ENCODE data around the gene FDX1. TPM values are rescaled to one million over a fixed set of nuclear protein-coding genes. Genes with fewer than 3 reads are reported as not detected.
"Not testable (repeated sequence)": the region's sequence is repeated elsewhere in the genome, so short reads cannot be mapped to it uniquely, and the experiment has no call there.

Gene FDX1
- total RNA-seq, 1 experiment from 2014 or later, result 9.1 TPM

DNA sequence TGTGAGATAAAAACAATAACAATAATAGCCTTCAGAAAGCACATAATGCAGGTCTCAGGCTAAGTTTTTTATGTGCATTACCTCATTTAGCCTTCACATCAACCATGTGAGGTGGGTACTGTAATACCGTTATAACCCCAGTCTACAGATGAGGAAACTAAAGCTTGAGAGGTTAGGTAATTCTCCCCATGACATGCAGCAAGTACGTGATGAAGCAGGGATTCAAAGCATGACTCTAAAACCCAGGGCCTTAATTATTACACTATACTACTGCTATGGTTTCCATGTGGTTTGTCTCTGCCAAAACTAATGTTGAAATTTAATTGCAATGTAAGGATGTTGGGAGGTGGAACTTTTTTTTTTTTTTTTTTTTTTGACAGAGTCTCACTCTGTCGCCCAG is 37.7 kb upstream of the FDX1 start:
- intact Hi-C loops (cut with micrococcal nuclease; ENCODE audit: unreplicated experiment), result no loop called here
- H3K27ac Mint-ChIP-seq (ENCODE audit: unreplicated experiment), result no peak overlapping the region
- no TSS peak for BruUV-seq (replicated peaks)
- peaks cover 5% of the 10 kb centered on the region for H3K9me3 Mint-ChIP-seq (ENCODE audit: low read depth, unreplicated experiment)
- no peaks in the 10 kb centered on the region for H3K4me1 Mint-ChIP-seq (ENCODE audit: low read depth, unreplicated experiment)
- H3K27me3 Mint-ChIP-seq (ENCODE audit: unreplicated experiment), result no peaks in the 10 kb centered on the region
- DNase-seq, result no peak
- H3K36me3 Mint-ChIP-seq (ENCODE audit: insufficient read depth, unreplicated experiment), result no peaks in the 10 kb centered on the region
- H3K4me3 Mint-ChIP-seq (ENCODE audit: low read depth, unreplicated experiment), result no peak overlapping the region
- TF ChIP-seq CTCF (IDR thresholded peaks at IDR 0.05; ENCODE audit: unreplicated experiment), result no peak
- CTCF ChIA-PET, result interaction anchor here (0.5 kb wide), 1 partner anchor 247 kb away, joined by 3 read pairs; no protein-coding TSS in a partner anchor

GRCh38 chr11:110397668-110398286 is 32.0 kb upstream of the FDX1 start:
- BruUV-seq (replicated peaks); H3K36me3 Mint-ChIP-seq (ENCODE audit: insufficient read depth, unreplicated experiment); H3K27me3 Mint-ChIP-seq (ENCODE audit: unreplicated experiment); H3K4me1 Mint-ChIP-seq (ENCODE audit: low read depth, unreplicated experiment); H3K9me3 Mint-ChIP-seq (ENCODE audit: low read depth, unreplicated experiment); DNase-seq; intact Hi-C loops (cut with micrococcal nuclease; ENCODE audit: unreplicated experiment); H3K27ac Mint-ChIP-seq (ENCODE audit: unreplicated experiment); CTCF ChIA-PET; H3K4me3 Mint-ChIP-seq (ENCODE audit: low read depth, unreplicated experiment): not testable (repeated sequence)

- H3K27me3 Mint-ChIP-seq (ENCODE audit: unreplicated experiment); BruUV-seq (replicated peaks); H3K36me3 Mint-ChIP-seq (ENCODE audit: insufficient read depth, unreplicated experiment); H3K27ac Mint-ChIP-seq (ENCODE audit: unreplicated experiment); intact Hi-C loops (cut with micrococcal nuclease; ENCODE audit: unreplicated experiment); H3K9me3 Mint-ChIP-seq (ENCODE audit: low read depth, unreplicated experiment); H3K4me3 Mint-ChIP-seq (ENCODE audit: low read depth, unreplicated experiment); DNase-seq; CTCF ChIA-PET: not testable (repeated sequence)
- H3K4me1 Mint-ChIP-seq (ENCODE audit: low read depth, unreplicated experiment), result peaks cover 10% of the 10 kb centered on the region
These were observed 26.2 kb upstream of the FDX1 start for GRCh38 chr11:110403585-110403984.

- Mint-ChIP-seq H3K4me1 (ENCODE audit: low read depth, unreplicated experiment) (peaks cover 10% of the 10 kb centered on the region), H3K27ac (ENCODE audit: unreplicated experiment) (peak overlapping the region; percentile 20)
- DNase-seq, result peak; percentile 2
- CTCF ChIA-PET; BruUV-seq (replicated peaks); H3K27me3 Mint-ChIP-seq (ENCODE audit: unreplicated experiment); H3K4me3 Mint-ChIP-seq (ENCODE audit: low read depth, unreplicated experiment); H3K9me3 Mint-ChIP-seq (ENCODE audit: low read depth, unreplicated experiment); intact Hi-C loops (cut with micrococcal nuclease; ENCODE audit: unreplicated experiment); H3K36me3 Mint-ChIP-seq (ENCODE audit: insufficient read depth, unreplicated experiment): not testable (repeated sequence)
These were observed 24.1 kb upstream of the FDX1 start for GRCh38 chr11:110405636-110406035.

DNA sequence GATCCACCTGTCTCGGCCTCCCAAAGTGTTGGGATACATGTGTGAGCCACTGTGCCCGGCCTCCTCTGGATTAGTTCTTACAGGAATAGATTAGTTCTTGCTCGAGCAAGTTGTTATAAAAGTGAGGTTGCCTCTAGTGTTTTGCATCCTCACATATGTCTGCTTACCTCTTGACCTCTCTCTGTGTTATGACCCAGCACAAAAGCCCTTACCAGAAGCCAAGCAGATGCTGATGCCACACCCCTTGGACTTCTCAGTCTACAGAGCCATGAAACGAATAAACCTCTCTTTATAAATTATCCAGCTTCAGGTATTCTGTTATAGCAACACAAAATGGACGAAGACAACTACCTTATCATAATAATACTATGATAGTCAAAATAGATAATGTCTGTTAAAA is 22.4 kb upstream of the FDX1 start:
- H3K4me3 Mint-ChIP-seq (ENCODE audit: low read depth, unreplicated experiment), result no peak overlapping the region
- no peaks in the 10 kb centered on the region for H3K36me3 Mint-ChIP-seq (ENCODE audit: insufficient read depth, unreplicated experiment)
- no peak overlapping the region for H3K27ac Mint-ChIP-seq (ENCODE audit: unreplicated experiment)
- no peak for TF ChIP-seq CTCF (IDR thresholded peaks at IDR 0.05; ENCODE audit: unreplicated experiment)
- H3K9me3 Mint-ChIP-seq (ENCODE audit: low read depth, unreplicated experiment), result no peaks in the 10 kb centered on the region
- BruUV-seq (replicated peaks), result no TSS peak
- no peak for DNase-seq
- peaks cover 10% of the 10 kb centered on the region for H3K4me1 Mint-ChIP-seq (ENCODE audit: low read depth, unreplicated experiment)
- H3K27me3 Mint-ChIP-seq (ENCODE audit: unreplicated experiment), result no peaks in the 10 kb centered on the region
- intact Hi-C loops (cut with micrococcal nuclease; ENCODE audit: unreplicated experiment), result no loop called here
- CTCF ChIA-PET, result no interaction called here

DNA sequence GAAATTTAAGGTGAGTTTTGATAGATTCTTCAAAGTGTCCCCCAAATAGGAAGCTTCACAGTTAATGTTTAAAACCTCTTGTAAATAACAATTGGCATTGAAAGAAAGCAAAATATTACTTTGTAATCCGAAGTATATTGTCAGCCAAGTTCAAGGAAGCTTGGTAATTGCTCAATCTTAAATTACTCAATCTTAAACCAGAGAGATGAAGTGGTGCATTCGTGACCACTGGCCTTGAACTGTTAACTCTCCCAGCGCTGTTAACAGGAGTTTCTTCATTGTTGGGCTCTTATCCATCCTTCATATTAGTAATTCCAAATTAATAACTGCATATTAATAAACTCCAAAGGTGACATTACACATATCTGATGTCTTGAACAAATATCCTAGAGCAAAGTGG is 20.6 kb upstream of the FDX1 start:
- Mint-ChIP-seq H3K4me3 (ENCODE audit: low read depth, unreplicated experiment) (no peak overlapping the region), H3K27me3 (ENCODE audit: unreplicated experiment) (no peaks in the 10 kb centered on the region), H3K9me3 (ENCODE audit: low read depth, unreplicated experiment) (no peaks in the 10 kb centered on the region), H3K36me3 (ENCODE audit: insufficient read depth, unreplicated experiment) (no peaks in the 10 kb centered on the region), H3K4me1 (ENCODE audit: low read depth, unreplicated experiment) (peaks cover 10% of the 10 kb centered on the region), H3K27ac (ENCODE audit: unreplicated experiment) (no peak overlapping the region)
- intact Hi-C loops (cut with micrococcal nuclease; ENCODE audit: unreplicated experiment), result no loop called here
- no TSS peak for BruUV-seq (replicated peaks)
- CTCF ChIA-PET, result no interaction called here
- DNase-seq, result no peak
- no peak for TF ChIP-seq CTCF (IDR thresholded peaks at IDR 0.05; ENCODE audit: unreplicated experiment)
